HG03108 (cell line): ENCODE data around the gene DCTN2.

Experiments
- ATAC-seq: cut with Tn5 transposase; IDR thresholded peaks from one replicate; pipeline ENCODE4 v1.9.1; 2021; ENCODE audit warnings: moderate library complexity; ENCODE audit not compliant: unreplicated experiment

DCTN2 gene

GRCh38 chr12:57491393-57492280 is 55.4 kb downstream of the DCTN2 start:
- ATAC-seq = no peak

DNA sequence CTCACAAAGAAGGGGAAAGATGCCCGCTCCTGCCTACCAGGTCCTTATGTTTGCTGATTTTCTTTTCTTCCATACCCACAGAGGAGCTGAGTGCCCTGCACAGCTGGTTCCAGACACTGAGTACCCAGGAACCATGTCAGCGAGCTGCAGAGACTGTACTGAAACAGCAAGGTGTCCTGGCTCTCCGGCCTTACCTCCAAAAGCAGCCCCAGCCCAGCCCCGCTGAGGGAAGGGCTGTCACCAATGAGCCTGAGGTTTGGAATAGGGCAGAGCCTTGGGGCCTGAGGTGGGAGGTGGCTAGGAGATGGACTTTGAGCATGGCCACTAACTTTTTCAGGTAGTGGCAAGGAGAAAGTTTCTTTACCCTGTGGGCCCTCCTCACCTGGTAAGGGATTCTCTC is 56.9 kb downstream of the DCTN2 start:
- ATAC-seq = no peak

- ATAC-seq = no peak
Measured at GRCh38 chr12:57489157-57489641, 57.8 kb downstream of the DCTN2 start.

- no peak for ATAC-seq
Measured at GRCh38 chr12:57488402-57489156, 58.4 kb downstream of the DCTN2 start.

DNA sequence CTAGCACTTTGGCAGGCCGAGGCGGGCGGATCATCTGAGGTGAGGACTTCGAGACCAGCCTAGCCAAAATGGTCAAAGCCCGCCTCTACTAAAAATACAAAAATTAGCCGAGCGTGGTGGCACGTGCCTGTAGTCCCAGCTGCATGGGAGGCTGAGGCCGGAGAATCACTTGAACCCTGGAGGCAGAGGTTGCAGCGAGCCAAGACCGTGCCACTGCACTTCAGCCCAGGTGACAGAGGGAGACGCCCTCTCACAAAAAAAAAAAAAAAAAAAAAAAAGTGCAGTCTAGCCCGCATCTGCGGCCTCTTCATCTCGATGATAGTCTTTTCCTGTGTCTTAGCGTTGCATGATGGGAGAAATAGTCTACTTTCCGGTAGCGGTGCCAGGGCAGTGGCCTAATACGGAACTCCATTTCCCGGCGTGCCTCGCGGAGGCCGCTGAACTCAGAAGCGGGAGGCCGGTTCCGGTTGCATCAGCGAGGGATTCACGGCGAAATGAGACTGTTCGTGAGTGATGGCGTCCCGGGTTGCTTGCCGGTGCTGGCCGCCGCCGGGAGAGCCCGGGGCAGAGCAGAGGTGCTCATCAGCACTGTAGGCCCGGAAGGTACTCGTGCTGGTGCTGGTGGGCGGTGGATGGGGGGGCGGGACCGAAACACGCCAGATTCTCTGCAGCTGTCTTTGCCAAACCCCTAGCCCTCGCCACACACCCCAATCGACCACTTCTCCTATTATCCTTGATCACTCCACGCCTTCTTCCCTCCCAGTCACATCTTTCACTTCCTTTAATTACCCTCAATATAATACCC is 59.2 kb downstream of the DCTN2 start, which contains the start of gene MARS1:
Gene MARS1, plus strand, starts transcription at position 472 of the 805 bp plus-strand sequence. Its CDS starts 23 bp downstream, at position 495.
- peak; percentile 98 for ATAC-seq

DNA sequence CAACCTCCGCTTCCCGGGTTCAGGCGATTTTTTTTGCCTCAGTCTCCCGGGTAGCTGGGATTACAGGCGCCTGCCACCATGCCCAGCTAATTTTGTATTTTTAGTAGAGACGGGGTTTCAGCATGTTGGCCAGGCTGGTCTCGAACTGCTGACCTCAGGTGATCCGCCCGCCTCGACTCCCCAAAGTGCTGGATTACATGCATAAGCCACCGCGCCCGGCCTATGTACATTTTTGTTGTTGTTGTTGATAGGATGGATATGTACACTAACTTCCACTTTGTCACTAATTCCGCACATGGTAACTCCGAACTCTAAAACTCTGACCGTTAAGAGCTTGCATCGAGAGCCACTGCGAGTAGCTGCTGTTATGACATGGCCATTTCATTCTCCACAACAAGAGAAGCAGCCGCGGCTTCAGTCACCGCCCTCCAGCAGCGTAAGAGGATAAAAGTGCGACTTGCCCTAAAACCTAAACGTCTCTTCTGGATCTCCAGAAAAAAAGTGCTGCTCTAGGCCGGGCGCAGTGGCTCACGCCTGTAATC is 59.9 kb downstream of the DCTN2 start:
- no peak for ATAC-seq

DNA sequence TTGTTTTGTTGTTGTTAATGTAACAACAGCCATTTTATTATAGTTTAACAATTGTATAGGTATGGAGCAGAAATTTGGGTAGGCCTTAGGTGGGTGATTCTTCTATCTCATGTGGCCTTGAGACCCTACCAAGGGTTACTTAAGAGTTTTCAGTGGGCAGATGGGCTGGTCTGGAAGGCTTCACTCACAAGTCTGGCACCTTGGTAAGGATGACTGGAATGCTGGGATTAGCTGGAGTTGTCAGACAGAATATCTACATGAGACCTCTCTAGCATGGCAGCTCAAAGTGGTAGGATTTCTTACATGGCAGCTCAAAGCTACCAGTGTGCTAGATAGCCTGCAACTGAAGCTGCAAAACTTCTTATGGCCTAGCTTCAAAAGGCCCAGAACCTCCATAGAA is 61.3 kb downstream of the DCTN2 start:
- no peak for ATAC-seq

GRCh38 chr12:57483466-57483865 is 63.5 kb downstream of the DCTN2 start:
- ATAC-seq = no peak

- no peak for ATAC-seq
Measured at GRCh38 chr12:57481671-57482070, 65.3 kb downstream of the DCTN2 start.
